GOT3 (cell line): ENCODE measurements around the gene DOK1.

Source experiments
- DNase-seq: peaks from one replicate; lab custom pipeline; 2025; ENCODE audit warnings: mixed read lengths; lab: John Stamatoyannopoulos, UW

The DOK1 gene

DNA sequence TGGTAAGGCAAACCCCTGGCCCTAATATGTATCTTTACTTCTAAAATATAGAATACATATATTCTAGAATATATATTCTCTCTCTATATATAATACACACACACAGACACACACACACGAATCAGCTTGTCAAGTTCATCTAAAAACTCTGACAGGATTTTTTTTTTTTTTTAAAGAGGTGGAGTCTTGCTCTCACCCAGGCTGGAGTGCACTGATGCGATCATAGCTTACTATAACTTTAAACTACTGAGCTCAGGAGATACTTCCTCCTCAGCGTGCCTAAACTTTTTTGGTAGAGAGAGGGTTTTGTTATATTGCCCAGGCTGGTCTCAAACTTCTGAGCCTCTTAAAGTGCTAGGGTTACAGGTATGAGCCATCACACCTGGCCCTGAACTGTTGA, 45.2 kb downstream of the DOK1 start:
- DNase-seq: no peak

DNA sequence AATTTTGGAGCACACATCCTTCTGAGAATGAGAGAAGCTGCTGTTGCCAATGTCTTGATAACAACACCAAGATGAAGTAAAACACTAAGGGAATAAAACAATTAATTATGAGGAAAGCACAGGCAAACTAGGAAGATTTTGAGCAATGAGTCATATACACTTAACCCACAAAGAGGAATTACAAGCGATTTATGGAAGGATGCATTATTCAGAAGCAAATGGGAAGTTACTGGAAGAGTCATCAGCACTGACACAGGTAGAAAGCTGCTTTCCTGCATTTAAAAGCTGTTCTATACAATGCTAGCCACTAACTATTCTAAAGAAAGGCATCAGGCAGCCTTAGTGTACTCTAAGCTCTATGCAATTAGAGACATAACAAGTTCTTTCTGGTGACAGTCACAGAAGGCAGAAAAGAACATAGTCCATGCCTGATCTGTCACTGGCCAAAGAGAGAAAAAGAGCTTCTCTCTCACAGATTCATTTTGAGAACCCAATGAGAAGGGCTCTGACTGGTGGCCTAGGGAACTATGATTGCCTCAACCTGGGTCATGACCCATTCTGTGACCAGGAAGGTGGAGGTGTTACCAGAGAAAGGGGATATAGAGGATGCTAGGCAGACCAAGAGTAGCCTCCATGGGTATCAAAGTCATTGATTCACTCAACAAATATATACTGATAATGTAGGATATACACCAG, 48.2 kb downstream of the DOK1 start:
- DNase-seq: no peak

DNA sequence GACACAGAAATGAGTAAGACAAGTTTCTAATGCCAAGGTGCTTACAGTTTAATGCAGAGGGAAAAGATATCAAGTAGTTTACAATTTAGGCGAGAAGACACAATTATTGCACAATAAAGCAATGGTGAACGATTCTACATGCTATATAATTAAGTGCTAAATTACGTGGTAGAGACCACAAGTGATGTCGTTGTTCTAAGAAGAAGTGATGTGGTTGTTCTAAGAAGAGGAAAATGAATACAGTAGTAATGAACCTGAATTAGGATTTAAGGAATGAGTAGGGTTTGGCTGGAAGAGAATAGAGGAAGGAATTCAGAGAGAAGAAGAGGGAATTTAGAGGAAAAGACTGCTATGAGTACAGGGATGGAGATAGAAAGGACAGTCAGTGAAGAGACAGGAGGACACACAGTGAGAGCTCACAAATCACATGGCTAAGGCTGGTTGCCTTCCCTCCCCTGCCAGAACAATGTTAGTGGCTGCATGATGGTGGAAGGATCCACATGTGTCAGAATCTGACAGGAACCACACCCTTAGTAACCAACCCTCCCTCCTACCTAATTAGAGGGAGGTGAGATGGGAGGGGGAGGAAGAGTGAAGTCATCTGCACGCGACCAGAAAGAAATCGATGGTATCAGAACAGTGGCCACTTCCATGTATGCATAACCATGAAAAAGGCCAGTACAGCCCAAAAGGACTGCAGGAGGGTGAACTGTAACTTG, 48.9 kb downstream of the DOK1 start:
- DNase-seq: no peak

DNA sequence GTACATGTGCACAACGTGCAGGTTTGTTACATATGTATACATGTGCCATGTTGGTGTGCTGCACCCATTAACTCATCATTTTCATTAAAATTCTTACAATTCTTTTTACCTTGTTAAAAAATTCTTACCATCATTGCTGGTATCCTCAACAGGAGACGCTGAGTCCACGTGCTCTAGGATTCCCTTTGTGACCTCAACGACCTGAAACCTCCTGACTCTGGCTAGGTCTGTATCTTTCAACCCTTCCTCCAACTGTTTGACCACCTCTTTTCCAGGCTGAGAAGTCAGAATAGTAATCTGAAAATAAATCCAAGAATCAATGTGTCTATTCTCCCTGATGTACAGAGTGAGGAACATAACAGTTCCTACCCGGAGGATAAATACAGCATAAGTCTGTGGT, 52.4 kb downstream of the DOK1 start:
- no peak for DNase-seq
